ENCODE data around the gene RPS6KC1.

Gene RPS6KC1

GRCh38 chr1:213247038-213247437 lies 196.0 kb downstream of the RPS6KC1 start:
- DNase-seq, result no peak

GRCh38 chr1:213249395-213249794 lies 198.4 kb downstream of the RPS6KC1 start:
- no peak for DNase-seq

GRCh38 chr1:213250041-213250440 lies 199.0 kb downstream of the RPS6KC1 start:
- DNase-seq, result no peak

GRCh38 chr1:213250446-213250845 lies 199.4 kb downstream of the RPS6KC1 start:
- DNase-seq, result no peak

GRCh38 chr1:213251972-213252371 lies 200.9 kb downstream of the RPS6KC1 start:
- no peak for DNase-seq

- DNase-seq, result no peak
Measured at GRCh38 chr1:213256438-213257087, 205.5 kb downstream of the RPS6KC1 start.

GRCh38 chr1:213260311-213261075 lies 209.5 kb downstream of the RPS6KC1 start:
- DNase-seq, result no peak

- no peak for DNase-seq
Measured at GRCh38 chr1:213264531-213264930, 213.5 kb downstream of the RPS6KC1 start.

GRCh38 chr1:213266983-213267772 lies 216.1 kb downstream of the RPS6KC1 start:
- DNase-seq, result no peak

- no peak for DNase-seq
Measured at GRCh38 chr1:213268221-213268620, 217.2 kb downstream of the RPS6KC1 start.

- no peak for DNase-seq
Measured at GRCh38 chr1:213269829-213270228, 218.8 kb downstream of the RPS6KC1 start.

GRCh38 chr1:213273546-213273945 lies 222.5 kb downstream of the RPS6KC1 start:
- no peak for DNase-seq

GRCh38 chr1:213274140-213274539 lies 223.1 kb downstream of the RPS6KC1 start:
- DNase-seq, result no peak

- DNase-seq, result no peak
Measured at GRCh38 chr1:213275293-213275692, 224.3 kb downstream of the RPS6KC1 start.

- DNase-seq, result no peak
Measured at GRCh38 chr1:213276236-213276635, 225.2 kb downstream of the RPS6KC1 start.

GRCh38 chr1:213277036-213277435 lies 226.0 kb downstream of the RPS6KC1 start:
- no peak for DNase-seq

GRCh38 chr1:213279410-213279809 lies 228.4 kb downstream of the RPS6KC1 start:
- DNase-seq, result no peak

GRCh38 chr1:213281640-213282301 lies 230.7 kb downstream of the RPS6KC1 start:
- DNase-seq, result no peak

- DNase-seq, result no peak
Measured at GRCh38 chr1:213284626-213285025, 233.6 kb downstream of the RPS6KC1 start.

- DNase-seq, result no peak
Measured at GRCh38 chr1:213286235-213286634, 235.2 kb downstream of the RPS6KC1 start.

- no peak for DNase-seq
Measured at GRCh38 chr1:213287987-213288386, 236.9 kb downstream of the RPS6KC1 start.

- no peak for DNase-seq
Measured at GRCh38 chr1:213291526-213291925, 240.5 kb downstream of the RPS6KC1 start.

GRCh38 chr1:213292614-213293013 lies 241.6 kb downstream of the RPS6KC1 start:
- no peak for DNase-seq

Measured in activated CD4-positive, CD25-positive, alpha-beta regulatory T cell treated with anti-CD3 and anti-CD28 coated beads, Interleukin-2, amount 50 U/mL, for 72 hours (primary cell).